ENCODE measurements around the gene CENPL. TPM values are rescaled to one million over a fixed set of nuclear protein-coding genes. Genes with fewer than 3 reads are reported as not detected.
A peak's percentile ranks its signal among the peaks of the same experiment; 100 is the strongest.

CENPL gene
- total and polyA plus RNA-seq, 2 of the 4 experiments (the other 2 are of a cell fraction): 6.3 to 21.1 TPM

DNA sequence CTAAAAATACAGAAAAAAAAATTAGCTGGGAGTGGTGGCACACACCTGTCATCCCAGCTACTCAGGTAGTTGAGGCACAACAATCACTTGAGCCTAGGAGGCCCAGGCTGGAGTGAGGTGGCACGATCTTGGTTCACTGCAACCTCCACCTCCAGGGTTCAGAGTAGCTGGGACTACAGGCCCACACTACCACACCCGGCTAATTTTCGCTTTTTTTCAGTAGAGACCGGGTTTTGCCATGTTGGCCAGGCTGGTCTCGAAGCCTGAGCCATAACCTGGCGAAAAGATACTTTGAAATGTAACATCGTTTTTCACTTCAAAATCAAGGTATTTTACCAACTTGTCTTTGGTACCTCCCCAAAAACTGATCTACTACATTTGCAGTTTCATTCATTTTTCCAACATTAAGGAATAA lies 37.1 kb upstream of the CENPL start:
- H4K91ac ChIP-seq (ENCODE audit: insufficient read depth, low read depth, low read length): no peak overlapping the region
- no peak overlapping the region for H2BK20ac ChIP-seq (ENCODE audit: low read depth, low read length)
- H3K18ac ChIP-seq (ENCODE audit: low read depth, low read length): no peak overlapping the region
- TF ChIP-seq FOS (IDR thresholded peaks at IDR 0.05; ENCODE audit: low read depth, low read length) (no peak), POLR2A (IDR thresholded peaks at IDR 0.05; ENCODE audit: low read depth, low read length) (peak; percentile 12; the same call in 1 of the 2 replicates)
- no peak overlapping the region for H3K23ac ChIP-seq (ENCODE audit: low read depth, low read length)
- H3K9me1 ChIP-seq (ENCODE audit: insufficient read depth, low read length): no peaks in the 10 kb centered on the region; the same call in 1 of the 2 replicates
- no peak overlapping the region for H4K5ac ChIP-seq (ENCODE audit: low read depth, low read length)
- peaks cover 9 to 32% of the 10 kb centered on the region in 2 experiments; a peak in 3 of 4 replicates for H3K79me1 ChIP-seq (ENCODE audit: low read depth in 1 of 2, low read length in 2 of 2)
- CTCF ChIA-PET: no interaction called here
- POLR2A ChIA-PET (ENCODE audit: unreplicated experiment): interaction anchor here (0.6 kb wide), 1 partner anchor 591 kb away, joined by 3 read pairs; no protein-coding TSS in a partner anchor
- no peak overlapping the region for H3K4me3 ChIP-seq (ENCODE audit: insufficient read depth, low read depth, low read length)
- H3K14ac ChIP-seq (replicated peaks; ENCODE audit: low read depth, low read length): no peak overlapping the region
- peaks cover 5% of the 10 kb centered on the region; the same call in 1 of the 2 replicates for H3K4me1 ChIP-seq (ENCODE audit: control insufficient read depth, insufficient read depth, low read length)
- no peak overlapping the region for H3K9ac ChIP-seq (ENCODE audit: low read depth, low read length)
- peaks cover 44% of the 10 kb centered on the region for H3K36me3 ChIP-seq (ENCODE audit: control insufficient read depth, insufficient read depth, low read length)
- 100% methylated on average over 2 of the region's 7 CpGs; no CpG with 5 or more reads in 1 of the 2 experiments for WGBS, 2 experiments (ENCODE audit: extremely low coverage in 2 of 2, insufficient read length in 1 of 2)
- H2AK5ac ChIP-seq (ENCODE audit: low read depth, low read length): no peak overlapping the region
- H3K27me3 ChIP-seq (ENCODE audit: control insufficient read depth, insufficient read depth, low read length): no peaks in the 10 kb centered on the region
- dilution Hi-C loops (cut with HindIII; ENCODE audit: low sequenced_read_pairs, unreplicated experiment) (no loop called here), in situ Hi-C loops (cut with MboI; ENCODE audit: low sequenced_read_pairs) (no loop called here), intact Hi-C loops (cut with micrococcal nuclease) (no loop called here)
- no peak overlapping the region for H3K27ac ChIP-seq (ENCODE audit: insufficient read depth, low read length)
- DNase-seq (no peak), ATAC-seq (ENCODE audit: low read depth) (peak; percentile 21; the same call in 1 of the 2 replicates)
- H3K56ac ChIP-seq (ENCODE audit: extremely low read depth, insufficient read depth, low read length): no peak overlapping the region
- H3K4me2 ChIP-seq (ENCODE audit: low read depth, low read length): no peak overlapping the region
- no peak overlapping the region for H2AFZ ChIP-seq (replicated peaks; ENCODE audit: low read length, poor library complexity)
- H4K20me1 ChIP-seq (ENCODE audit: insufficient read depth, low read length): peaks cover 61% of the 10 kb centered on the region
- H4K8ac ChIP-seq (ENCODE audit: low read depth in 2 of 2, low read length in 2 of 2): no peak overlapping the region
- H2BK120ac ChIP-seq (ENCODE audit: low read depth, low read length): no peak overlapping the region
- H2BK5ac ChIP-seq (ENCODE audit: low read depth, low read length, poor library complexity, severe bottlenecking): no peak overlapping the region
- BruUV-seq (replicated peaks): no TSS peak
- no peaks in the 10 kb centered on the region for H3K9me3 ChIP-seq (ENCODE audit: control insufficient read depth, insufficient read depth, low read length)
- no peak overlapping the region for H3K4ac ChIP-seq (ENCODE audit: low read depth, low read length)
- no peak overlapping the region for H2AK9ac ChIP-seq (replicated peaks; ENCODE audit: low read depth, low read length, poor library complexity)
- H2BK15ac ChIP-seq (ENCODE audit: low read depth, low read length): no peak overlapping the region
